Spleen (tissue), 11 donors: ENCODE data around the gene CELSR3. TPM values are rescaled to one million over a fixed set of nuclear protein-coding genes. Genes with fewer than 3 reads are reported as not detected.

Source experiments
- DNase-seq: peaks from one replicate; pipeline ENCODE4 v3.0.0-alpha.2; 2020
- H3K27ac ChIP-seq, 8 donors: fragments of 200-600 bp; sonication (generic) in 7 of 8; 1 replicate in 4 of 8; 2 replicates in 4 of 8; pipeline versions ENCODE4 v1.5.0 to v1.8.0; 2016 to 2021; ENCODE audit warnings: inconsistent platforms in 4 of 8, mild to moderate bottlenecking in 4 of 8, moderate library complexity in 1 of 8
- H3K27me3 ChIP-seq, 7 donors: fragments of 200-600 bp; sonication (generic) in 6 of 7; replicated peaks in 1 of 7; 1 replicate in 4 of 7; 2 replicates in 3 of 7; pipeline versions ENCODE4 v1.5.0 to v1.8.0; 2016 to 2021; ENCODE audit warnings: inconsistent platforms in 3 of 7, mild to moderate bottlenecking in 1 of 7
- H3K36me3 ChIP-seq, 6 donors: fragments of 200-600 bp; sonication (generic) in 5 of 6; 1 replicate in 4 of 6; 2 replicates in 2 of 6; pipeline versions ENCODE4 v1.5.0 to v1.8.0; 2016 to 2021; ENCODE audit warnings: inconsistent platforms in 2 of 6
- H3K4me1 ChIP-seq, 6 donors: fragments of 200-600 bp; sonication (generic) in 5 of 6; 1 replicate in 3 of 6; 2 replicates in 3 of 6; pipeline versions ENCODE4 v1.5.0 to v1.8.0; 2016 to 2021; ENCODE audit warnings: inconsistent platforms in 3 of 6
- H3K4me3 ChIP-seq, 8 donors: fragments of 200-600 bp; sonication (generic) in 7 of 8; 1 replicate in 4 of 8; 2 replicates in 4 of 8; pipeline versions ENCODE4 v1.5.0 to v1.8.0; 2016 to 2021; ENCODE audit warnings: inconsistent platforms in 4 of 8, mild to moderate bottlenecking in 4 of 8, moderate library complexity in 2 of 8
- H3K9me3 ChIP-seq, 8 donors: fragments of 200-600 bp; sonication (generic) in 7 of 8; 1 replicate in 4 of 8; 2 replicates in 4 of 8; pipeline versions ENCODE4 v1.5.0 to v1.8.0; 2016 to 2021; ENCODE audit warnings: inconsistent platforms in 4 of 8
- CTCF ChIP-seq, 11 experiments: fragments of 200-600 bp in 7 of 11; fragments of 450-650 bp in 4 of 11; sonication (generic) in 4 of 11; IDR thresholded peaks in 8 of 11; conservative IDR thresholded peaks in 3 of 11; 1 replicate in 7 of 11; 2 replicates in 4 of 11; pipeline versions ENCODE4 v1.4.0 to v1.8.0; 2016 to 2021; ENCODE audit warnings: antibody characterized with exemption in 11 of 11, inconsistent platforms in 4 of 11, mild to moderate bottlenecking in 1 of 11
- POLR2A ChIP-seq, 3 donors: fragments of 450-650 bp; IDR thresholded peaks; one replicate each; pipeline ENCODE4 v1.5.1; 2017; ENCODE audit warnings: antibody characterized with exemption in 3 of 3, mild to moderate bottlenecking in 1 of 3
- POLR2AphosphoS5 ChIP-seq, 3 donors: sonication (generic); formaldehyde crosslinking; IDR thresholded peaks; one replicate each; pipeline ENCODE4 v1.5.1; 2017; ENCODE audit warnings: antibody characterized with exemption in 3 of 3
- WGBS, 5 donors: extraction: QIAGEN DNeasy Blood & Tissue Kit in 3 of 5; methylation state at CpG; one replicate each; pipeline versions ENCODE4 v1.1.5 to v1.1.7; 2013 to 2018; 5-methylcytosine and 5-hydroxymethylcytosine counted together
- intact Hi-C: fragments of 100-400 bp; cut with DNase I; formaldehyde crosslinking; loops from one replicate; pipeline ENCODE4 v1.15.0; 2023; ENCODE audit warnings: low total_unique reads
- polyA plus RNA-seq, 3 donors: library from polyadenylated mRNA; stranded (reverse); fragments of 200-250 nt; gene quantifications; one replicate each; pipeline ENCODE4 v1.2.1, GENCODE V29; 2013
- total RNA-seq, 7 donors: library from RNA; depleted of rRNA in 3 of 7; stranded (reverse); fragments of >200 nt in 3 of 7; fragmentation: NEBNext Ultra II Directional in 4 of 7; extraction: Animal tissue kit (Norgen Biotek cat#: 25700) in 4 of 7; gene quantifications; one replicate each; pipeline versions ENCODE4 v1.1.0 to v1.2.1, GENCODE V29; 2016 to 2021
- donor health status: healthy with polysubstance abuse.
- donor health status: DM: no; HTN: no; CAD: no; lungs with moderate emphysema.
- donor health status: DM: no; HTN: no; CAD: no.
- donor health status: Bipolar disorder and iron deficiency.
- donor health status: healthy.
- donor health status: DM: no; HTN: no; CAD: no.
- donor health status: DM: yes; HTN: yes; CAD: no.

CELSR3 gene
- total and polyA plus RNA-seq, 10 donors = 0.56 to 2.7 (median 1.9) TPM

GRCh38 chr3:48661501-48662144, 1.1 kb downstream of the CELSR3 start:
- H3K27ac ChIP-seq = no peak overlapping the region
- DNase-seq = peak; percentile 91
- TF ChIP-seq POLR2A (IDR thresholded peaks at IDR 0.05) = no peak
- peak; percentile 30 to 71 (median 41) for TF ChIP-seq POLR2AphosphoS5 (IDR thresholded peaks at IDR 0.05)
- H3K9me3 ChIP-seq = no peaks in the 10 kb centered on the region
- H3K36me3 ChIP-seq = no peaks in the 10 kb centered on the region
- peaks cover 0 to 79% (median 37%) of the 10 kb centered on the region in 7 donors for H3K27me3 ChIP-seq
- intact Hi-C loops = no loop called here
- 2 to 6% (median 3%) methylated on average over 12 to 67 of the region's 67 CpGs for WGBS, 5 donors
- H3K4me3 ChIP-seq = peak overlapping the region in 7 of 8 donors; percentile 24 to 80 (median 45)
- H3K4me1 ChIP-seq = peaks cover 18 to 44% (median 38%) of the 10 kb centered on the region in 6 donors

- TF ChIP-seq POLR2A (IDR thresholded peaks at IDR 0.05) = no peak
- no peak for TF ChIP-seq POLR2AphosphoS5 (IDR thresholded peaks at IDR 0.05)
- TF ChIP-seq CTCF (IDR thresholded peaks at IDR 0.05 in 8 of 11, conservative IDR thresholded peaks at IDR 0.05 in 3 of 11) = no peak
- Histone ChIP-seq H3K36me3 (no peaks in the 10 kb centered on the region), H3K4me1 (peaks cover 18 to 51% (median 46%) of the 10 kb centered on the region in 6 donors), H3K4me3 (peak overlapping the region in 6 of 8 donors; percentile 33 to 80 (median 46)), H3K27me3 (peaks cover 0 to 85% (median 37%) of the 10 kb centered on the region in 7 donors), H3K9me3 (no peaks in the 10 kb centered on the region), H3K27ac (no peak overlapping the region)
- 60 to 70% (median 60%) methylated on average over 45 to 61 of the region's 61 CpGs for WGBS, 5 donors
- no peak for DNase-seq
- intact Hi-C loops = no loop called here
These were observed 1.8 kb downstream of the CELSR3 start for GRCh38 chr3:48660800-48661400.

DNA sequence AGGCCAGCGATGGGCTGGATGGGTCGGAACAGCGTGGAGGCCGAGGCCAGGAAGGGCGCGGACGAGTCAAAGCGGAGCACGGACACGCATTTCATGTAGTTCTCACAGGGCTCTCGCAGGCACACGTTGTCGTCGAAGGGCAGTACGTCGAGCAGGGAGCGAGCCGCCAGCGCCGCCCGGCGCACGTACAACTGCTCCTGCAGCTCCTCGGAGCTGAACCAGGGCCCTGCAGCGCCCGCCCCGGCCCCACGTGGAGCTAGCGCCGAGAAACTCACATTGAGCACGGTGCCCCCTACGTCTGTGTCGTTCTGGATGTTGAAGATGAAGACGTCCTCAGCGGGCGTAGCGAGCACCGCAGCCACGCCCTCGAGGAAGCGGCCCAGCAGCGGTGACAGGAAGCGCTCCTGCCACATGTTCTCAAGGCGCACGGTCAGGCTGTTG, 5.8 kb downstream of the CELSR3 start:
- TF ChIP-seq CTCF (IDR thresholded peaks at IDR 0.05 in 8 of 11, conservative IDR thresholded peaks at IDR 0.05 in 3 of 11) = no peak
- intact Hi-C loops = no loop called here
- no peaks in the 10 kb centered on the region for H3K9me3 ChIP-seq
- peaks cover 0 to 55% (median 14%) of the 10 kb centered on the region in 7 donors for H3K27me3 ChIP-seq
- peak overlapping the region; percentile 58 to 90 (median 70) for H3K4me3 ChIP-seq
- DNase-seq = no peak
- peak overlapping the region in 7 of 8 donors; percentile 24 to 88 (median 75) for H3K27ac ChIP-seq
- H3K4me1 ChIP-seq = peaks cover 5 to 36% (median 31%) of the 10 kb centered on the region in 6 donors
- 42 to 67% (median 55%) methylated on average over 22 to 45 of the region's 45 CpGs for WGBS, 5 donors
- H3K36me3 ChIP-seq = no peaks in the 10 kb centered on the region

DNA sequence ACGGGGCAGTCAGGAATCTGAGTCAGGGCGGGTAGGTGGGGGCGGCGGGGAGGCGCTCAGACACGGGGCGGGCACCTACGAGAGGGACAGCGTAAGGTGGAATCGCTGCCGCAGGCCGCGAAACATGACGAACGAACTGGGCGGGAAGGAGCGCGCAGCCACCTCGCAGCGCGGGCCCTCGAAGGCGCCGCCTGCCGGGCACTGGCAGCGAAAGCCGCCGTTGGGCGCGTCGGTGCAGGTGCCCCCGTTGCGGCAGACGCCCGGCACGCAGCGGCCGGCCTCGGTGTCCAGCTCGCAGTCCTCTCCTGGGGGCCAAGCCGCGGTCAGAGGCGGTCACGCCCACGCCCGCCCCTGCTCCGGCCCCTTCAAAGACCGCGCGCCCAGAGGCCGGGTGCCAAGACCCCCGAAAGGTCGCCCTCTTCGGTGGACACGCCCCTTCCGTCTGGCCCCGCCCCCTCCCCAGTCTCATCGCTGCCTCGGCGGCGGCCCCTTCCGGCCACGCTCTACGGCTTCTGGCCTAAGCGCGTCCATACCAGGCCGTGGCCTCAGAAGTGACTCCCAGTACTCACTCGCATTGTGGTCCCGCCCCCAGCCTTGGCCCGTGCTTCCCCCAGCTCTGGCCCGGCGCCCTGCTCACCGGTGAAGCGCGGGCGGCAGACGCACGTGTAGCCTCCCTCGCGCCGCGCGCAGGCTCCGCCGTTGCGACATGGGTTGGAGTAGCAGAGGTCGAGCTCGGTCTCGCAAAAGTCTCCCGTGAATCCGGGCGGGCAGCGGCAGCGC, 6.4 kb downstream of the CELSR3 start:
- peak overlapping the region; percentile 58 to 90 (median 70) for H3K4me3 ChIP-seq
- DNase-seq = peak; percentile 94
- H3K9me3 ChIP-seq = no peaks in the 10 kb centered on the region
- no peaks in the 10 kb centered on the region for H3K36me3 ChIP-seq
- H3K4me1 ChIP-seq = peaks cover under 1 to 30% (median 25%) of the 10 kb centered on the region in 6 donors
- intact Hi-C loops = no loop called here
- WGBS, 5 donors = 2 to 20% (median 4%) methylated on average over 24 to 94 of the region's 94 CpGs
- H3K27ac ChIP-seq = peak overlapping the region; percentile 24 to 88 (median 74)
- peaks cover 0 to 49% (median 8%) of the 10 kb centered on the region in 7 donors for H3K27me3 ChIP-seq
- TF ChIP-seq POLR2A (IDR thresholded peaks at IDR 0.05) (no peak), POLR2AphosphoS5 (IDR thresholded peaks at IDR 0.05) (peak; percentile 38 to 72 (median 63)), CTCF (IDR thresholded peaks at IDR 0.05 in 8 of 11, conservative IDR thresholded peaks at IDR 0.05 in 3 of 11) (peak; percentile 9 to 91 (median 77))
